GM19043 (cell line): ENCODE results near the gene DUS1L.

Source experiments
- ATAC-seq: cut with Tn5 transposase; IDR thresholded peaks from one replicate; pipeline ENCODE4 v1.9.1; 2021; ENCODE audit warnings: low read depth; ENCODE audit not compliant: unreplicated experiment

DUS1L gene

DNA sequence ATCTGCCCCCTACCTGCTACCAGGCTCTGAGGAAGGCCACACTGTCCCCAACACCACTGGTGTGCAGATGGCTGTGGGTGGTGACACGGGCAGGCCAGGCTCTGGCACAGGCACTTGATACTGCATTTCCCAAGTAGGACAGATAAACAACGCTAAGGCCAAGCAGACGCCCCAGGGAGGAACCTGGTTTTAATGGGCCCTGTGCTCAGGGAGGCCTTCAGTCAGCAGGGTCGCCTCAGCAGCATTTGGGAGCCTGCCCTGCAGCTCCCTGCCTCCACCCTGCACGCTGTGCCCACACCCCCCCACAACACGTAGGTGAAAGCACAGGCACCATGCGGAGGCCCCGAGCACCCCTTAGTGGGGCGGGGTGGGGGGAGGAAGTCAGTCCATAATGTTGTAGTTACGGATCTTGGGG lies 35.7 kb upstream of the DUS1L start:
- ATAC-seq: no peak

DNA sequence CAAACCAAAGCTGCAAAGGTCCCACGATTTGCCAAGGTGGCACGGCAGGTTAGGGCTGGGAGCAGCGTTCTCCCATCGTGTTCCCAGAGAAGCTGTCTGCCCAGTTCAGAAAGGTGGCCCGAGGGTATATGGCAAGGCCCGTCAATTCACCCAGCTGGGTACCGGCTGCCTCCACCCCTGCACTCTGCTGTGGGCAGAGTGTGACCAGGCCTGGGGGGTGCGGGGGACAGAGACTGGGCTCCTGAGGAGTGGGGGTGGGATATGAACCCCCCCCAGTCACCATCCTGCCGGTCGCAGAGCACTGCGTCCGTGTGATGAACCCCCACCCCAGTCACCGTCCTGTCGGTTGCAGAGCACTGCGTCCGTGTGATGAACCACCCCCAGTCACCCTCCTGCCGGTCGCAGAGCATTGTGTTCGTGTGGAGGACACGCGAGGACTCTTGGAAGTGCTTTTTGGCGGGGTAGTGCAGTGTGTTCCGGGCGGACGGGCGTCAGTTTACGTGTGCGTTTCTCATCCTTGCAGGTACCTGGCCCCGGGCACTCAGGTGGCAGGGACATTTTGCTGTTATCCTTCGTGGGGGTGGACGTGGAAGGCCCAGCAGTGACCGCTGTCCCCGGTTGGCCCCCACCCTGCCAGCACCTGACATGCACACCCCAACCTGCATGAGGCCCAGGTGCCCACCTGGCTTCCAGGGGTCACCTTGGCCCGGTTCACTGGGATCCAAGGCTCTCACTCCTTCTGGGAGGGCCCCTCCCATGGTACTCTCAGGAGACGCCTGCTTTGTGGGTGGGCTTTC lies 35.1 kb upstream of the DUS1L start:
- ATAC-seq: no peak

DNA sequence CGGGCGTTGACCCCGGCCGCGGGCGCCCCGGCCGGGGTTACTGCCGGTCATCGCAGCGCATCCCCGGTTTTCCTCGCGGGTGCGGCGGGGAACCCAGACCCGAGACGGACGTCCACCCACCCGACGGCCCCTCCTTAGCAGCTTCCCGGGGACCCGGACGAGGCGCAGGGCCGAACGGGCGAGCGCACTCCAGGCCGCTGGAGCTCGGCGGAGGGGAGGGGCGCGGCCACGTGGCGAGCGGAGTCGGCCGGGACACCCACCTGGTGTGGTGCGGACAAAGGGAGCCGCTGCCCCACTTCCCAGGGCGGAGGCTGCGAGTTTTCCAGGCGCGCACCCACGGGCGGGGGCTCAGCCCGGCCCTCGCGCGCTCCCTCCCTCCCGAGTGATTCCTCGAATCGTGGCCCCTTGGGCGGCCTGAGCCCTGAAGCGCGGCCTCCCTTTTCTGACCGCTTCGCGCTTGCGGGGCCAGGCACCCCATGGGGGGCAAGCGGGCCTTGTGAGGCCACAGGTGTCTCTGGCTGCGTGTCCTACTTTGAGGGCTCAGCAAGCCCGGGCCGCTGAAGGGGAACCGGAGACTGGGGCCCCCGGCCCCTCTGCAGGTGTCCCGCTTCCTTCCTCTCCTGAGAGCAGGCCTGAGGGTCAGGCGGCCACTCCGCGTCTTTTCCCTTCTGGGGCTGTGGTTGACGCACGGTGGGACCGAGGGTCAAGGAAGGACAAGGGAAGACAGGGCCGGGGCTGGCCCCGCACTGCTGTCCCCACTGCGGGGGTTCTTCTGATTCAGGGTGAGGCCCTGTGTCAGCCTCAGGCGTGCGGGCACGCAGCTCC lies 33.5 kb upstream of the DUS1L start:
- ATAC-seq: peak; percentile 6

GRCh38 chr17:82098169-82098938 lies 32.8 kb upstream of the DUS1L start, which contains the start of gene FASN:
Gene FASN, minus strand, starts transcription at chr17:82098236. Its CDS starts 1,791 bp downstream, at chr17:82096445.
- peak; percentile 67 for ATAC-seq

DNA sequence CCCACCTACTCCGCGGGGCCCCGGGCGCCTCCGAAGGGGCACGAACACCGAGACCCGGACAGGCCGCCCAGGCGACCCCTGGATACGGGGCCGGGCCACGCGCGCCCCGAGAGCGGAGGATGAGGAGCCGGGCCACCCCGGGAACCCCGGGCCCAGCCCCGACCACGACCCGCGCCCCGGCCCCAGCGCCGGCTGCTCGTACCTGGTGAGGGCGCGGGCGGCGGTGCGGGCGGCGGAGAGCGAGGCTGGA lies 32.2 kb upstream of the DUS1L start:
- peak; percentile 19 for ATAC-seq

- no peak for ATAC-seq
Observed at GRCh38 chr17:82097184-82097918, 31.7 kb upstream of the DUS1L start.

DNA sequence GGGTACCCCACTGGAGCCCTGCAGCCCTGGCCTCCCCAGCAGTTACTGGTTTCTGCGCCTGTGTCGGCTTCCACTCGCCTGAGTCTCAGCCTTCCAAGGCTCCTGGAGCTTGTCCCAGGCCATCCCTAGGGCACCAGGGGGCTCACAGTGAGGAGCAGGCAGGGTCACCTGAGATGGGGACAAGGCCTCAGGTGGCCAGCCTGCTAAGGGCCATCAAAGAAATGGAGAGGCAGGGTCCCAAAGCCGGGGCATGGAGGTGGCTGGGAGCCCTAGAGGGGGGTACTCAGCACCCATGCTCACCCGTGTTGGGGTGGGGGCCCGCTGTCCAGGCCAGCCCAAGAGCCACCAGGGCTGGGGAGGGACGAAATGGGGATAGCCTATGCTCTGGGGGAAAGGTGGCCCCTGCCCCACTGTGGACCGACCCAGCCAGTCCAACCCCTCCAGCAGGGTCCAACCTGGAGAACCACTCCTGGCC lies 31.1 kb upstream of the DUS1L start:
- no peak for ATAC-seq

DNA sequence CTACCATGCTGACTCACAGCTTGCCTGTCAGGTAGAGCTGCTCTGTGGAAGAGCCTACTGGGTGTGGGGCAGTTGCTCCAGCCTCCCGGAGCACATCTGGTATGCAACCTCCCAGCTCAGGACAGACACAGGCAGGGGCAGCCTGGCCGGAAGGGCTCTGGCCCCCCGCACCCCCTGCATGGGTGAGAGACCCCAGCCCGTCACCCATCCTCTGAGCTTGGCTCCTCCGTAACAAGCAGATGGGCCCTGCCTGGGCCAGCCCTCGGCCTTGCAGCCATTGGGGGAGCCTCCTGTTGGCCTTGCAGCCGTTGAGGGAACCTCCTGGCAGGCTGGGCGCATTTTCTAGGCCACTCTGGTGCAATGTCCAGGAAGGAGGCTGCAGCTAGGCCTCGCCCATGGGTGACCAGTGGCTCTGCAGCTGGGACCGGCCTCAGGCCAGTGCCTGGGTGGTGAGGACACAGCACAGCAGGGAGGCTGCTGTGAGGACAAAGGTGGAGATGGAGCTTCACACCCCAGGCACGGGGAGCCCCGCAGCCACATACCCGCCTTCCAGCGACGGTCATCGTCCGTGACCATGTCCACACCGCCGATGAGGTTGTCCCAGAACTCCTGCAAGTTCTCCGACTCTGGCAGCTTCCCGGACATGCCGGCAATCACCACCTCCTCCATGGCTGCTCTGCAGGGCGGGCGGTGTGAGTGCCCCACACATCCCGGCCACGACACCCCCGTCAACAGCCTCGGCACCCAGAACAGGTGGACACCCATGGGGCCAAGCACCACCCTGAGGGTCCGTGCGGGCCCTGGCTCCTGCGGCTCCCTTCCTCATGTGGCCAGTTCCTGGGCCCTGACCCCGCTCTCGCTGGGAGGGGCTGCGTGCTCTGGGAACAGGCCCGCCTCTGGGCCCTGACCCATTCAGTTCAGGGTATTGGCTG lies 30.4 kb upstream of the DUS1L start:
- ATAC-seq: no peak

GRCh38 chr17:82094931-82095776 lies 29.6 kb upstream of the DUS1L start:
- no peak for ATAC-seq

GRCh38 chr17:82092995-82093751 lies 27.6 kb upstream of the DUS1L start:
- no peak for ATAC-seq

DNA sequence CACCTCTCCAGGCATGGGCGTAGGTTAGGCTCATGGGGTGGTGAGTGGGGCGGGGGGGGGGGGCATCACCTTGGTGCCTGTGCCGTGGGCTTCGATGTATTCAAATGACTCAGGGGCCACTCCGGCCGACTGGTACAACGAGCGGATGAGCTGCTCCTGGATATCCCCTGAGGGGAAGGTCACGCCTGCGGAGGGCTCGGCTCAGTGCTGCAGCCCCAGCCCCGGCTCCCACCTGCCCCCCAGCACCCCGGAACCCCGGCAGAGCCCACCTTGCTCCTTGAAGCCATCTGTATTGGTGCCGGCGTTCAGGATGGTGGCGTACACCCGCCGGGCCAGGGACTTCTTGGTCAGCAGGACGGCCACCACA lies 27.0 kb upstream of the DUS1L start:
- ATAC-seq: no peak

GRCh38 chr17:82092094-82092586 lies 26.5 kb upstream of the DUS1L start:
- no peak for ATAC-seq

- no peak for ATAC-seq
Observed at GRCh38 chr17:82091264-82092066, 25.9 kb upstream of the DUS1L start.

DNA sequence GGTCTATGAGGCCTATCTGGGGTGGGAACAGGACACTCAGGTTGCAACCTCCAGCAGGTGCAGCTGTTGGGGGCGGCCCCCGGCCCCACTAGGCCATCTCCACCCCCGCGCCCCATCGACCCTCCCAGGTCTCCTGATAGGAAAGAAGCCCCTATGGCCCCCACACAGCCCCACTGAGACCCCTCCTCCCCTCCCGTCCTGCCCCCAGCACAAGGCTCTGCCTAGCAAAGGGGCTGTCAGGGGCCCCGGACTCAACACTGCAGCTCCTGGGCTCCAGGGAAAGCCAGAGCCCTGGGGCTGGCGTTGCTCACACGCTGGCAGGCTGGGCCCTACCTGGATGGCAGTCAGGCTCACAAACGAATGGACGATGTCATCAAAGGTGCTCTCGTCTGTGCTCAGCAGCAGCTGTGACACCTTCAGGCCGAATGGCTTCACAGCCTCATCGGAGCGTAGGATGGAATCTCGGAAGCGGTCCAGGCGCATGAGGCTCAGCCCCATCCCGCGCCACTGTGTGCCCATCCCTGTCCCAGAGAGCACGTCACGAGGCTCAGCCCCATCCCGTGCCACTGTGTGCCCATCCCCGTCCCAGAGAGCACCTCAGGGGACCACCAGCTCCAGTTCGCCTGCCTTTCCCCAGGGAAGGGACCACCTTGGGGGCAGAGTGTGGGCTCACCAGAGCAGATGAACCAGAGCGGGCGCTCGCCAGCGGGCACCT lies 25.1 kb upstream of the DUS1L start:
- no peak for ATAC-seq

DNA sequence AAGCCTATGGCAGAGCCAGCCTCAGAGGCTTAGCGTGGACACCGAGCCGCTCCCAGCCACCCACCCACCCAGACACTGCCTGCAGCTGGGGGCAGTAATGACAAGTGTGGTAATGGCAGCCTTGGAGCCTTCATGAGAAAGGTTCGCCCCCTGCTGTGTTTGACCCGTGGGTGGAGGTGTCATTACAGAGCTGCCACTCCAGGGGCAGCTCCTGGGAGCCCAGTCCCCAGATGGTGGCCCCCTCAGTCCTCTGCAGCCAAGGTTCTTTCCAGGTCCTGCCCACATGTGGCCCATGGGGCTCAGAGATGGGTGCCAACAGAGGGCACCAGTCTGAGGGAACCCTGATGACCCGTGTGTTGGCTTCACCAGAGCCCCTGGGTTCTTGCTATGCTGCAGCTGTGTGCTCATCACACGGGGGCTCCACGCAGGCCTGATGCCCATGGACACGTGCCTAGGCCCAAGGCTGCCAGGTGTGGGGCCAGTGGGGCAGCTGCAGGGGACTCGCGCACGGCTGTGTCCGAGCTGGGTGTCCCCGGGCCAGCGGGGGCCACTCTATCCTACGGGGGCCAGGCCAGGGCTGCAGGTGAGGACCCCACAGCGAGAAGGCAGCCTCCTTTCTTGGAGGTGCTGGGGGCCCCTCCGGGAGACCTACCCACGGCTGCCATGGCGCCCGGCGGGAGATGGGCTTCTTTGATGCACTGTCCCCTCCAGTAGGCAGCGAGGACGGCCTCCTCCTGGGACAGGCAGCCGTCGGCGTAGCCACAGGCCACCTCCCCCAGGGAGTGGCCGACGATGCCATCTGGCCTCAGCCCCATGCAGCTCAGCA lies 24.3 kb upstream of the DUS1L start:
- no peak for ATAC-seq
